ENCODE measurements around the gene ZNF839.
"Not testable (repeated sequence)": the region's sequence is repeated elsewhere in the genome, so short reads cannot be mapped to it uniquely, and the experiment has no call there.

The ZNF839 gene

GRCh38 chr14:102344084-102344483 is 24.5 kb downstream of the ZNF839 start:
- no peak for DNase-seq

DNA sequence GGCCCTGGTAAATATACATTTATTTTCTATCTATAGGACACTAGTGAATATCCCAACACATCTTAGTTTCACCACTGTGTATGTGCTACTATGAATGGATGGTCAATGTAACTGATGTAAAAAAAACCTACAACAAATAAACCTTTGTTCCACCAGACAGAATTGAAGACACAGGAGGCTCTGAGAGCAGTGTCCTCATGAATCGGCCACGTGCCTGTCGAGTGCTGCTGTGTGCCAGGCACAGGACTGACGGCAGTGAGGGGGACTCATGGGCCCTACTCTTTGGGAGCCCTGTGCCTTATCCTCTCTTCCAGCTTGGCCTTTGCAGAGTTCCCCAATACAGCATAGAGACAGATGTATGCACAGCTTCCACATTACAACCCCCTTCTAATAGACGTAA is 24.9 kb downstream of the ZNF839 start:
- DNase-seq: no peak

- no peak for DNase-seq
Measured at GRCh38 chr14:102345232-102345631, 25.7 kb downstream of the ZNF839 start.

- DNase-seq: no peak
Measured at GRCh38 chr14:102346645-102347044, 27.1 kb downstream of the ZNF839 start.

DNA sequence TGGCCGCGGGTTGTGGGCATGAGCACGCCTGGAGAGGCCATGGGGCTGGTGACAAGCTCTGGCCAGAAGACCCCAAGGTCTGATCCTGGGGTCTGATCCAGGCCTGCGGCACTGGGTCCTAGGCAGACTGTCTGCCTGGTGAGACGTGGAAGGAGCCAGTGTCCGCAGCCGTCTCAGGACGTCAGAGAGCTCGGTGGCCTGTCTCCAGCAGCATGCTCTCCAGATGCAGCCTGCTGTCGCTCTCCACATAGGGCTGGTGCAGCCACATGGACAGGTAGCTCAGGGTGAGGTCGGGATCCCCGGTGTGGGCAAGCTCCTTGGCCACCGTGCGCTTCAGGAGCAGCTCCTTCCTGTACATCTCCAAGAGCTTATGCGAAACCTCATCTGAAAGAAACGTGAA is 28.8 kb downstream of the ZNF839 start:
- no peak for DNase-seq

DNA sequence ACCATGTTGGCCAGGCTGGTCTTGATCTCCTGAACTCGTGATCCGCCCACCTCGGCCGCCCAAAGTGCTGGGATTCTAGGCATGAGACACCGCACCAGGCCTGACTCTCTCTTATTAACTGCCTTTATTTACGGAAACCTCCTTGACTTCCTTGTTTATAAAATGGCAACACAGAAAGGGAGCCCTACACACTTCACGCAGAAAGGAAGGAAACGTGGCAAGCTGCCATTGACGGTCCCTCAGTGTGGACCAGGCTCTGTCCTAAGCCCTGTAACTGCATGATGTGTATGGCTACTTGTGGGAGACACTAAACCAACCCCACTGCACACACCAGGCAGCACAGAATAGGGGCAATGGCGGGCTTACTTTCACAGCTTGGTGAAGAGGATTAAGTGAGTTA is 31.5 kb downstream of the ZNF839 start:
- no peak for DNase-seq

DNA sequence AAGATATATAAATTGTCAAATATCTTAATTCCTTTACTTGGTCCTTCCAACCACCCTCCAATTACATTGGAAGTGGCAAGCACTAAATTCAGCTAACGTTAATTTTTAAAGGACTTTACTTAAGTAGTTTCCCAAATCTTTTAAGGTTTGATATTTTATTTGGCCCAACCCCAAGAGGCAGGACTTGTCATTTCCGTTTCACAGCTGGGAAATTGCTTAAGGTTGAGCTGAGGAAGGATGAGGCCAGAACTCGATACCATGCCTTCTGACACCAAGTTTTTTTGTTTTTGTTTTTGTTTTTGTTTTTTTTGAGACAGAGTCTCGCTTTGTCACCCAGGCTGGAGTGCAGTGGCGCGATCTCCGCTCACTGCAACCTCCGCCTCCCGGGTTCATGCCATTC is 32.0 kb downstream of the ZNF839 start:
- DNase-seq: not testable (repeated sequence)

DNA sequence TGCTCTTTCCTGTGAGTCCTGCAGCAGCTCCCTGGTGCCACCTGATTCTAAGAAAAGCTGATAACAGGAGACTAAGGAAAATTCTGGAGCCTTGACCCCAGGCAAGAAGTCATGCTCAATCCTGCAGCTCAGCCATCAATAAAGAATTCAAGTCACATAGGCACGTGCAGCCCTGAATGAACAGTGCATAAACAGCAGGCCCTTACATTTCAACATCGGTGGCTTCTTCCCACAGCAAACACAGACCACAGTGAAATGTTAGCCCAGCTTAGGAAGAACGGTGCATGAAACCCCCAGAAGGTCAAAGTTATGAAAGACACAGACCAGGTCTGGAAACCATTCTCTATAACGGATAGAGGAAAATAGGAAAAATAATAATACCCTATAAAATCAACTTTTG is 32.7 kb downstream of the ZNF839 start:
- no peak for DNase-seq

GRCh38 chr14:102353126-102353619 is 33.6 kb downstream of the ZNF839 start:
- no peak for DNase-seq

- DNase-seq: no peak
Measured at GRCh38 chr14:102356280-102356679, 36.7 kb downstream of the ZNF839 start.

GRCh38 chr14:102359341-102359740 is 39.8 kb downstream of the ZNF839 start:
- no peak for DNase-seq

DNA sequence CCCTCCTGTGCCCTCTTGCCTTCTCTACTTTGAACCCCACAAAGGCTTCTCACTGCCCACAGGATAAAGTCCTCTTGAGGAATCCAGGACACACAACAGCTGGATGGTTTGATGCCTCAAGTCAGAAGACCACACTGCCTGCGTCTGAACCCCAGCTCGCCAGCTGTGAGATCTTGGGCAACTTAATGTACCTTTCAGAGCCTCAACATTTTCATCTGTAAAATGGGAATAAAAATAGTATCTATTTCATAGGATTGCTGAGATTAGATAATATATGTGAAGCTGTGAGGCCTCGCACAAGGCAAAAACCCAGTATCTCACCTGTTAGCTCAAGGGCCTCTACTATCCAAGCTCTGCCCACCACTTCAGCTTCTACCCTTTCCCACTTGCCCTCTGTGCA is 40.8 kb downstream of the ZNF839 start:
- DNase-seq: no peak

DNA sequence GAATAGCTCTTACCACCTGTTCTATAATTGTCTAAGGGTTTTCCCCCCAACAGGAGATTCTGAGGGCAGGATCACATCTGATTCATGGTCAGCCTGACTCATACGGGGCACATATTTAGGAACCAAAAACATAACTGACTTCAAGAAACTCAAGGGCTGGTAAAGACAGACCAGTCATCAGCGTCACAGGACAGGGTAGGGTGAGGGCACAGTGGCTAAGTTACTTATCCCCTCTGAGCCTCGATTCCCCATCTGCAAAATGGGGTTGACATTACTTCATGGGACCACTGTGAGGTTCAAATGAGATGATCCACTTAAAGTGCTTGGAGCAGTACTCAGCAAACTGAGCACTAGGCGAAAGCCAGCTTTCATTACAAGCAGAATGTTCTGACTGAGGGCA is 42.5 kb downstream of the ZNF839 start:
- DNase-seq: peak; percentile 62

DNA sequence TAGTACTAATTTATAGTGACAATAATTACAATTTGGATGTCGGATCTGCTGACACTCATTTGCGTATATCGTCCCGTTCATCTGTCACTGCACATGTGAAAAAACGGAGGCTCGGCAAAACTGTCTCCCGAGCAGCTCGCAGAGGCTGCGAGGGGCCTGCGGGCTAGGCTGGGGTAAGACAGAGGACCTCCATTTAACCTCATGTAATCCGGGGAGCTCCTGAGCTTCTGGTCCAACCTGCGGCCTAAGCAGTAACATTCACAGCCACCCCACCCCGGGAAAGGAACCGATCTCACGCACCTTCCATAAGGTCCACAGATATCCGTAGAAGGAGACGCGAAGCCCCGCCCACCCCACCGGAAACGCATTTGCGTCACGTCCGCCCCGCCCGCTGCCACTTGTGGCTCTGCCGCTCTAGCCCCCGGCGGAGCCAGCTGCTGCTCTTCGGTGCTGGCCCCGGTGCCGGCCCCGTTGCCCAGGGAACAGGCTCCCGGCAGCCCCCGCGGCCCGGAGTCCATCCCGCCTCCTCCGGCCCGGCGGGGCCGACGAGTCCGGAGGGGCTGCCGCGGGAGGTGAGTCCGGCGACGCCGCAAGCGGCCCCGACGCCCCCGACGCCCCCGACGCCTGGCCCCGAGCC is 43.1 kb downstream of the ZNF839 start, which contains the start of the genes CINP and TECPR2:
CINP (minus strand) TSS at position 346 of the 637 bp plus-strand sequence; CDS start at position 307, 39 bp downstream.
TECPR2 (plus strand) TSS at position 397 of the 637 bp plus-strand sequence. CDS start 13,781 bp downstream, outside the sequence.
- DNase-seq: peak; percentile 96

DNA sequence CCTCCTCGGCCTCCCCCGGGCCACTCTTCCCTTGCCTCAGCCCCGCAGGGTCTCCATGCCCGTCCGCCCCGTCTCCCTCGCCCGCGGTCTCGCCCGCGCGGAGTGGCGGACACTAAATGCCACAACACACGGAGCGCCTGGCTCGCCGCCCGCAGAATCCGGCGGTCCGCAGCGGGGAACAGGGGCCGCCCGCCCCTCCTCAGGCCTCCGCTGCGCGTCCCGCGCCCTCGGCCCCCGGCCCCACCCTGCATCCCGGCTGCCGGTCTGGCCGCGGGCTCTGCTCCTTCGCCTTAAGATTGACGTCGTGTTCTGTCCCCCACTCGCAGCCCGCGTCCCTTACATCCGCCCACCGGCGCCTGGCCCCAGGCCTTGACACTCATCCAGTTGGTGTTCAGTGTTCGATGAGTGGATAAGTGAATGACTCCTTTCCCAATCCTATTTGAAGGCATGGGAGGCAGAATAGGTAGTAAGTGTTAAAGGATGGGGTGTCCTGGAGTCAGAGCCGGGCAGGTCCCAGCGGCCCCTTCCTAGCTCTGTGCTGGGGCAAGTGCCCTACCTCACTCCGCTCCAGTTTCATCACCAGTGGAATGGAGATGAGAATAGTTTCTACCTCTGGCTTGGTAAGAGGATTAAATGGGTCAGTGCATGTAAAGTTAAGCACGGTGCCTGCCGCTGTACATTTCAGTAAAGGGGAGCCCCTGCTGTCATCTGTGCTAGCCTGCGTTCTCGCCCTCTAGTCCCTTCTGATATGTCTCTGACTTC is 43.8 kb downstream of the ZNF839 start:
- peak; percentile 72 for DNase-seq

DNA sequence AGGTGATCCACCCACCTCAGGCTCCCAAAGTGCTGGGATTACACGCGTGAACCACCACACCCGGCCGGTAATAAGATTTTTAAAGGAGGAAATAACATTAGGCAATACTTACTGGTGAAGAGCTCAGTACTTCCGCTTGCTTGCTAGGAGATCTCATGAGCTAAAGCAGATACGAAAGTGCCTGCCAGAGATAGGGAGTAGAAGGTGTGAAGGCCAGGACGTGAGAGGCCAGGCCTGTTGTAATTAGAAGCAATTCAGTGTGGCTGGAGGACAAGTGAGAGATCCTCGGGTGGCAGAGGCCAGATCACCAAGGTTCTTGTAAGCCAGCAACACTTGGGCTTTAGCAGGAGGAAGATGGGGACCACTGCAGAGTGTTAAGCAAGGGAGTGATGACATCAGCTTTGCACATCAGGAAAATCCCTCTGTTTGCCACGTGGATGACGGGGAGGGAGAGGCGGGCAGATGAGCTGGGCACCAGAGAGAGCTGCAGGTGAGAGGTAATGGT is 50.8 kb downstream of the ZNF839 start:
- DNase-seq: peak; percentile 16

DNA sequence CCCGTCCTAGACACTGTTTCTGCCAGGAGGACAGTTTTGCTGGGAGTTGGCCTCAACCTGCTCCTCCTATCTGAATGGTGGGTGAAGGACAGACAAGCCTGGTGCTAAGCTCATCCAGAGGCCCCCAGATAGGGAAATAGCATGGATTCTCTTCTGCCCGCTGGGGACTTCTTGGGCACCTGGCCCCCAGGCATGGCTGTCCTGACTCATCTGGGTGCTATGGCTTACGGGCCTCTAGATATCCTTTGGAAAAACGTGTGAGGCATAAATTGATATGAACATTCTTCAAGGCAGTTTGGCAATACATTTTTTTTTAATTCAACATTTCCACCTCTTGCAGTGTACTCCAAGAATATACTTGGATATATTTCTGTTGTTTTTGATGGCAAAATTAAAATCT is 51.8 kb downstream of the ZNF839 start:
- peak; percentile 55 for DNase-seq

GRCh38 chr14:102373110-102373509 is 53.6 kb downstream of the ZNF839 start:
- no peak for DNase-seq

GRCh38 chr14:102374264-102374663 is 54.7 kb downstream of the ZNF839 start:
- DNase-seq: no peak

- no peak for DNase-seq
Measured at GRCh38 chr14:102375119-102375518, 55.6 kb downstream of the ZNF839 start.

DNA sequence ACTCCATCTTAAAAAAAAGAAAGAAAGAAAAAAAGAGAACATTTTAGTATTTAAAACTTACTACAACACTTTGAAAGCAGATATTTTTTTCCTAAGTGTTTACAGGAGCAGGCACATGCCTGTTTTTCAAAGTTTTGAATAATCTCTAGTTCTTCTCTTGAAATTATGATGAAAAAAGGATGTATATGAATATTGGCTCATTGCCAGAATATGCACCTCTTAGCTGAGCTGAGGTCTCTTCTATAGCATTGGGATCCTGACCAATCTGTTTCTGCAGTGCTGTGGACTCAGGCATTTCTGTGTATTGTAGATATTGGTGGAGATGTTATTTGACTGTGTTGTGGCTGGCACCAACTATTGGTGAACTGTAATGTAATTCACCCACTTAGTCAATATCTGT is 58.1 kb downstream of the ZNF839 start:
- DNase-seq: no peak

- no peak for DNase-seq
Measured at GRCh38 chr14:102378830-102379229, 59.3 kb downstream of the ZNF839 start.

DNA sequence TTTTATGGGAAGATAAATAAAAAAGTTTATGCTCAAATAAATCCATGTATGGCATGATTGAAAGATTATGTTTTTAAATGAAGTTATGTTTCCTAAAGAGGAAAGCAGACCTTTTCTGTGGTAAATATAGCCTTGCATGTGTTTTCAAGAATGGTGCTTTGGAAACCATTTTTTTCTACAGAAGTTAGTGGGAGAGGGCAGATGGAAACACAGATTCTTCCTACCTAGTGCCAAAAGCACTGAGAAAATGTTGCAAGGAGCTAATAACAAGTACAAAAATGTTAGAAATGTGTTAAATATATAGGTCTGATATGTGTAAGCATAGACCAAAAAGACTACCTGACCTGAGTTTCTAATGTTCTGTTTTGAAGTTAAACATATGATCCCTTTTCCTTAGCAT is 67.5 kb downstream of the ZNF839 start:
- no peak for DNase-seq

GRCh38 chr14:102389246-102389645 is 69.7 kb downstream of the ZNF839 start:
- no peak for DNase-seq
